HepG2 (cell line): Measurements from ENCODE around the gene STPG4. TPM values are rescaled to one million over a fixed set of nuclear protein-coding genes. Genes with fewer than 3 reads are reported as not detected.

Experiments
- ATAD3A ChIP-seq: sonication (generic); formaldehyde crosslinking; IDR thresholded peaks from 2 replicates; pipeline ENCODE4 v1.4.0; 2020; ENCODE audit warnings: missing genetic modification reagents
- BCLAF1 ChIP-seq: fragments of 450-650 bp; IDR thresholded peaks from 2 replicates; pipeline ENCODE4 v1.6.1; 2017; ENCODE audit warnings: mild to moderate bottlenecking
- CSRNP1 ChIP-seq: sonication (generic); formaldehyde crosslinking; IDR thresholded peaks from 2 replicates; pipeline ENCODE4 v1.8.1; 2023; ENCODE audit warnings: mild to moderate bottlenecking, missing genetic modification reagents
- FOXP1 ChIP-seq, 2 experiments: fragments of 450-650 bp in 1 of 2; IDR thresholded peaks; 2 replicates each; pipeline ENCODE4 v1.6.1; 2017 to 2018; ENCODE audit warnings: antibody characterized with exemption in 1 of 2
- FOXP4 ChIP-seq: sonication (generic); formaldehyde crosslinking; IDR thresholded peaks from 2 replicates; pipeline ENCODE4 v1.4.0; 2020; ENCODE audit warnings: missing genetic modification reagents
- HMG20B ChIP-seq: conservative IDR thresholded peaks from 2 replicates; pipeline ENCODE4 v1.6.1; 2016; ENCODE audit warnings: missing genetic modification reagents, missing compliant biosample characterization
- HOMEZ ChIP-seq: IDR thresholded peaks from 2 replicates; pipeline ENCODE4 v1.6.1; 2016; ENCODE audit warnings: low read depth
- IKZF5 ChIP-seq: IDR thresholded peaks from 2 replicates; pipeline ENCODE4 v1.6.1; 2018; ENCODE audit warnings: missing genetic modification reagents, mild to moderate bottlenecking, missing compliant biosample characterization
- KLF11 ChIP-seq: IDR thresholded peaks from 2 replicates; pipeline ENCODE4 v1.6.1; 2016; ENCODE audit warnings: missing compliant biosample characterization
- MIER2 ChIP-seq: IDR thresholded peaks from 2 replicates; pipeline ENCODE4 v1.6.1; 2016; ENCODE audit warnings: missing biosample characterization, missing genetic modification reagents
- MXD4 ChIP-seq: IDR thresholded peaks from 2 replicates; pipeline ENCODE4 v1.6.1; 2016; ENCODE audit warnings: mild to moderate bottlenecking, missing biosample characterization, missing genetic modification reagents
- PRMT3 ChIP-seq: sonication (generic); formaldehyde crosslinking; IDR thresholded peaks from 2 replicates; pipeline ENCODE4 v1.8.1; 2022; ENCODE audit warnings: low read depth, mild to moderate bottlenecking, moderate library complexity, missing genetic modification reagents, borderline replicate concordance
- RARA ChIP-seq: IDR thresholded peaks from 2 replicates; pipeline ENCODE4 v1.6.1; 2016; ENCODE audit warnings: missing genetic modification reagents, missing compliant biosample characterization
- TEAD2 ChIP-seq: sonication (generic); formaldehyde crosslinking; IDR thresholded peaks from 2 replicates; pipeline ENCODE4 v1.9.0; 2021; ENCODE audit warnings: missing genetic modification reagents
- U2AF2 ChIP-seq: fragments of 200-400 bp; formaldehyde crosslinking; IDR thresholded peaks from 2 replicates; pipeline ENCODE4 v1.6.1; 2017; ENCODE audit warnings: low read depth, mild to moderate bottlenecking, low read length
- ZFP1 ChIP-seq: IDR thresholded peaks from 2 replicates; pipeline ENCODE4 v1.6.1; 2016
- ZFP41 ChIP-seq: sonication (generic); formaldehyde crosslinking; IDR thresholded peaks from 2 replicates; pipeline ENCODE4 v1.4.0; 2020; ENCODE audit warnings: mild to moderate bottlenecking, missing genetic modification reagents, borderline replicate concordance
- ZFX ChIP-seq: sonication (generic); formaldehyde crosslinking; IDR thresholded peaks from 2 replicates; pipeline ENCODE4 v1.4.0; 2020; ENCODE audit warnings: mild to moderate bottlenecking, low read depth, missing genetic modification reagents, moderate library complexity
- ZNF296 ChIP-seq: sonication (generic); formaldehyde crosslinking; conservative IDR thresholded peaks from 2 replicates; pipeline ENCODE4 v1.5.0; 2020; ENCODE audit warnings: mild to moderate bottlenecking, missing genetic modification reagents
- ZNF33B ChIP-seq: sonication (generic); formaldehyde crosslinking; IDR thresholded peaks from 2 replicates; pipeline ENCODE4 v1.5.1; 2020; ENCODE audit warnings: mild to moderate bottlenecking, missing genetic modification reagents
- ZNF691 ChIP-seq: sonication (generic); formaldehyde crosslinking; IDR thresholded peaks from 2 replicates; pipeline ENCODE4 v1.4.0; 2020; ENCODE audit warnings: missing genetic modification reagents, low read depth, mild to moderate bottlenecking, borderline replicate concordance
- polyA plus RNA-seq, 8 experiments: library from polyadenylated mRNA; depleted of rRNA in 3 of 8; stranded (reverse) in 7 of 8; unstranded in 1 of 8; fragments of >200 nt; fragmentation: Illumina TruSeq in 4 of 8; extraction: Trizol in 4 of 8; gene quantifications; 2 replicates each; pipeline versions ENCODE4 v1.2.1 to v1.2.3, GENCODE V29; 2011 to 2016; ENCODE audit warnings: low read depth in 4 of 8, missing spikeins in 1 of 8, mixed read lengths in 1 of 8; ENCODE audit not compliant: insufficient read depth in 1 of 8
- total RNA-seq, 5 experiments: library from RNA; depleted of rRNA; stranded (reverse); fragments of >200 nt; fragmentation: Illumina TruSeq; extraction: Trizol; gene quantifications; 2 replicates each; pipeline ENCODE4 v1.2.3, GENCODE V29; 2016; ENCODE audit warnings: low read depth in 1 of 5

Gene STPG4
- total and polyA plus RNA-seq, 2 of the 13 experiments (the other 11 are each of a cell fraction or from before 2014, with no cell fraction given): 0.11 to 0.15 TPM

- TF ChIP-seq ZFP1 (CRISPR knock-in tag) (no peak), ATAD3A (no peak), IKZF5 (CRISPR knock-in tag) (peak; percentile 73), FOXP1 (IDR thresholded peaks at IDR 0.05) (no peak), FOXP1 (CRISPR knock-in tag; IDR thresholded peaks at IDR 0.05) (no peak), KLF11 (CRISPR knock-in tag) (no peak), ZNF296 (CRISPR knock-in tag) (0 out of 2 replicates have a peak, but pooled peaks have one; percentile 32), TEAD2 (no peak), BCLAF1 (no peak), HMG20B (CRISPR knock-in tag) (no peak), HOMEZ (CRISPR knock-in tag) (no peak), CSRNP1 (CRISPR knock-in tag) (no peak), MIER2 (CRISPR knock-in tag) (no peak), ZFP41 (CRISPR knock-in tag) (peak; percentile 57; the same call in 1 of the 2 replicates), ZNF691 (CRISPR knock-in tag) (no peak), PRMT3 (CRISPR knock-in tag) (no peak), FOXP4 (CRISPR knock-in tag) (no peak), RARA (CRISPR knock-in tag) (peak; percentile 53), ZFX (CRISPR knock-in tag) (peak; percentile 50; the same call in 1 of the 2 replicates), ZNF33B (CRISPR knock-in tag) (no peak), MXD4 (CRISPR knock-in tag) (peak; percentile 33), U2AF2 (no peak)
Measured at GRCh38 chr2:47129191-47129706, 25.9 kb downstream of the STPG4 start (continued).
